Right cardiac atrium (tissue), 5 donors: ENCODE results near the gene EFCC1. TPM values are rescaled to one million over a fixed set of nuclear protein-coding genes. Genes with fewer than 3 reads are reported as not detected.
A peak's percentile ranks its signal among the peaks of the same experiment; 100 is the strongest.
"Not testable (repeated sequence)": the region's sequence is repeated elsewhere in the genome, so short reads cannot be mapped to it uniquely, and the experiment has no call there.

Source experiments
- ATAC-seq, 2 donors: fragments of 200-7000 bp; cut with Tn5 transposase; one replicate each; pipeline versions ENCODE4 v1.8.0 to v1.9.1; 2020; ENCODE audit warnings: moderate library complexity in 2 of 2, mild to moderate bottlenecking in 1 of 2
- DNase-seq, 3 donors: peaks; one replicate each; pipeline ENCODE4 v3.0.0-alpha.2; 2020
- H3K27ac ChIP-seq: one replicate; pipeline ENCODE4 v1.5.1; 2013; ENCODE audit warnings: mild to moderate bottlenecking, low read length, control low read depth, moderate library complexity
- H3K27me3 ChIP-seq: one replicate; pipeline ENCODE4 v1.6.1; 2013; ENCODE audit not compliant: control insufficient read depth, insufficient read depth
- H3K4me1 ChIP-seq: one replicate; pipeline ENCODE4 v1.6.1; 2013; ENCODE audit warnings: low read length; ENCODE audit not compliant: control insufficient read depth, insufficient read depth
- H3K4me3 ChIP-seq: one replicate; pipeline ENCODE4 v1.5.1; 2013; ENCODE audit warnings: low read length, control low read depth
- H3K9me3 ChIP-seq: one replicate; pipeline ENCODE4 v1.6.1; 2013; ENCODE audit warnings: low read length; ENCODE audit not compliant: control insufficient read depth
- WGBS: extraction: QIAGEN DNeasy Blood & Tissue Kit; methylation state at CpG from one replicate; pipeline ENCODE4 v1.1.7; 2013; 5-methylcytosine and 5-hydroxymethylcytosine counted together
- intact Hi-C, 4 donors: fragments of 100-400 bp; cut with DNase I; formaldehyde crosslinking; loops; one replicate each; pipeline versions ENCODE4 v1.11.0 to v1.14.0; 2022 to 2023
- polyA plus RNA-seq: library from polyadenylated mRNA; stranded (reverse); fragments of 200-250 nt; gene quantifications from one replicate; pipeline ENCODE4 v1.2.3, GENCODE V29; 2013
- total RNA-seq, 4 donors: library from RNA; stranded (reverse); fragmentation: NEBNext Ultra II Directional; extraction: Animal tissue kit (Norgen Biotek cat#: 25700); gene quantifications; one replicate each; pipeline ENCODE4 v1.2.1, GENCODE V29; 2021
- donor health status: healthy with polysubstance abuse.
- donor health status: DM: no; HTN: yes; CAD: no.
- donor health status: DM: no; HTN: no; CAD: no.
- donor health status: DM: no; HTN: yes; CAD: no; lungs with severe emphysema.
- donor health status: DM: yes; HTN: yes; CAD: no.

The EFCC1 gene
- total and polyA plus RNA-seq, 5 donors = 0.69 to 1.2 (median 1.1) TPM

GRCh38 chr3:129059311-129059958, 58.3 kb downstream of the EFCC1 start:
- WGBS = 76% methylated on average over 11 of the region's 11 CpGs
- DNase-seq (no peak), ATAC-seq (peak in 1 of 2 donors; percentile 35)
- intact Hi-C loops = loop anchor here in 1 of 4 donors (10.0 kb wide), 1 partner anchor 185 kb away; the partner anchor contains the start of gene COPG1
- Histone ChIP-seq H3K9me3 (no peaks in the 10 kb centered on the region), H3K27me3 (no peaks in the 10 kb centered on the region), H3K4me3 (no peak overlapping the region), H3K27ac (no peak overlapping the region), H3K4me1 (no peaks in the 10 kb centered on the region)

GRCh38 chr3:129060276-129061022, 59.3 kb downstream of the EFCC1 start, which contains the start of gene GP9:
Gene GP9, plus strand, starts transcription at chr3:129060779. Its CDS starts 961 bp downstream, at chr3:129061740.
- no peak within 1 kb of the TSS for H3K27ac ChIP-seq
- no peak for ATAC-seq
- H3K9me3 ChIP-seq = no peaks in the 10 kb centered on the region
- no peak for DNase-seq
- H3K4me1 ChIP-seq = no peaks in the 10 kb centered on the region
- no peak within 1 kb of the TSS for H3K4me3 ChIP-seq
- WGBS = 71% methylated on average over 13 of the region's 13 CpGs
- intact Hi-C loops = no loop called here
- H3K27me3 ChIP-seq = no peaks in the 10 kb centered on the region

GRCh38 chr3:129061023-129061887, 60.2 kb downstream of the EFCC1 start:
- WGBS = 89% methylated on average over 19 of the region's 19 CpGs
- no peak for ATAC-seq
- no peak overlapping the region for H3K27ac ChIP-seq
- intact Hi-C loops = no loop called here
- H3K4me1 ChIP-seq = no peaks in the 10 kb centered on the region
- no peaks in the 10 kb centered on the region for H3K9me3 ChIP-seq
- no peak for DNase-seq
- H3K27me3 ChIP-seq = no peaks in the 10 kb centered on the region
- no peak overlapping the region for H3K4me3 ChIP-seq

GRCh38 chr3:129061888-129062834, 61.1 kb downstream of the EFCC1 start:
- H3K27ac ChIP-seq = no peak overlapping the region
- DNase-seq (no peak), ATAC-seq (no peak)
- H3K4me3 ChIP-seq = no peak overlapping the region
- no peaks in the 10 kb centered on the region for H3K9me3 ChIP-seq
- intact Hi-C loops = no loop called here
- no peaks in the 10 kb centered on the region for H3K27me3 ChIP-seq
- H3K4me1 ChIP-seq = no peaks in the 10 kb centered on the region
- whole genome bisulfite sequencing = 89% methylated on average over 32 of the region's 32 CpGs

GRCh38 chr3:129063091-129063640, 62.1 kb downstream of the EFCC1 start:
- no peak for ATAC-seq
- H3K4me3 ChIP-seq = no peak overlapping the region

GRCh38 chr3:129063841-129064482, 62.9 kb downstream of the EFCC1 start:
- intact Hi-C loops = no loop called here
- DNase-seq (no peak), ATAC-seq (no peak)
- WGBS = 90% methylated on average over 15 of the region's 15 CpGs
- Histone ChIP-seq H3K4me1 (no peaks in the 10 kb centered on the region), H3K27me3 (no peaks in the 10 kb centered on the region), H3K4me3 (no peak overlapping the region), H3K9me3 (no peaks in the 10 kb centered on the region), H3K27ac (no peak overlapping the region)

More at GRCh38 chr3:129063091-129063640, 62.1 kb downstream of the EFCC1 start:
- no peaks in the 10 kb centered on the region for H3K4me1 ChIP-seq
- H3K9me3 ChIP-seq = no peaks in the 10 kb centered on the region
- H3K27me3 ChIP-seq = no peaks in the 10 kb centered on the region
- H3K27ac ChIP-seq = no peak overlapping the region
- no peak for DNase-seq
- 91% methylated on average over 10 of the region's 10 CpGs for WGBS
- intact Hi-C loops = no loop called here

- intact Hi-C loops = no loop called here
- ATAC-seq (no peak), DNase-seq (no peak)
- Histone ChIP-seq H3K27me3 (no peaks in the 10 kb centered on the region), H3K4me3 (no peak overlapping the region), H3K27ac (no peak overlapping the region), H3K9me3 (no peaks in the 10 kb centered on the region), H3K4me1 (no peaks in the 10 kb centered on the region)
- WGBS = 89% methylated on average over 14 of the region's 14 CpGs
Observed at GRCh38 chr3:129065016-129065719, 64.1 kb downstream of the EFCC1 start.

GRCh38 chr3:129065720-129066073, 64.6 kb downstream of the EFCC1 start:
- H3K4me1 ChIP-seq = no peaks in the 10 kb centered on the region
- no peak for ATAC-seq
- H3K4me3 ChIP-seq = no peak overlapping the region
- no peak overlapping the region for H3K27ac ChIP-seq
- no peak for DNase-seq
- H3K9me3 ChIP-seq = no peaks in the 10 kb centered on the region
- H3K27me3 ChIP-seq = no peaks in the 10 kb centered on the region
- intact Hi-C loops = no loop called here
- 78% methylated on average over 4 of the region's 4 CpGs for WGBS

GRCh38 chr3:129067719-129068118, 66.6 kb downstream of the EFCC1 start:
- H3K4me3 ChIP-seq, H3K27ac ChIP-seq, H3K9me3 ChIP-seq, ATAC-seq, intact Hi-C loops, H3K4me1 ChIP-seq, H3K27me3 ChIP-seq: not testable (repeated sequence)
- 95% methylated on average over 7 of the region's 7 CpGs for WGBS
- peak in 1 of 3 donors; percentile 5 for DNase-seq
